ENCODE measurements around the gene MINK1. TPM values are rescaled to one million over a fixed set of nuclear protein-coding genes. Genes with fewer than 3 reads are reported as not detected.
A peak's percentile ranks its signal among the peaks of the same experiment; 100 is the strongest.
"Not testable (repeated sequence)": the region's sequence is repeated elsewhere in the genome, so short reads cannot be mapped to it uniquely, and the experiment has no call there.

MINK1 gene
- total and polyA plus RNA-seq, 8 donors, result 53.5 to 85.4 (median 68.8) TPM

GRCh38 chr17:4862720-4863119, 29.6 kb downstream of the MINK1 start:
- Histone ChIP-seq H3K4me1 (peaks cover 0 to 24% of the 10 kb centered on the region in 2 donors), H3K4me3 (no peak overlapping the region), H3K27ac (no peak overlapping the region), H3K36me3 (peaks cover 0 to 11% of the 10 kb centered on the region in 2 donors), H3K9me3 (no peaks in the 10 kb centered on the region), H3K27me3 (no peaks in the 10 kb centered on the region)
- DNase-seq (no peak), ATAC-seq (no peak)
- TF ChIP-seq CTCF (IDR thresholded peaks at IDR 0.05), result no peak
- intact Hi-C loops (cut with DNase I), result no loop called here

- DNase-seq, result no peak
- intact Hi-C loops (cut with DNase I), result no loop called here
- H3K4me3 ChIP-seq, result no peak overlapping the region
- H3K27ac ChIP-seq, result no peak overlapping the region
- ATAC-seq, result no peak
- H3K36me3 ChIP-seq, result peaks cover 0 to 11% of the 10 kb centered on the region in 2 donors
- no peak for TF ChIP-seq CTCF (IDR thresholded peaks at IDR 0.05)
- no peaks in the 10 kb centered on the region for H3K9me3 ChIP-seq
- H3K27me3 ChIP-seq, result no peaks in the 10 kb centered on the region
- H3K4me1 ChIP-seq, result peaks cover 0 to 18% of the 10 kb centered on the region in 2 donors
Observed at GRCh38 chr17:4863321-4863720, 30.2 kb downstream of the MINK1 start.

- H3K27ac ChIP-seq; intact Hi-C loops (cut with DNase I): not testable (repeated sequence)
Observed at GRCh38 chr17:4867535-4867934, 34.4 kb downstream of the MINK1 start.

GRCh38 chr17:4869058-4869998, 36.2 kb downstream of the MINK1 start:
- ATAC-seq; H3K27ac ChIP-seq; H3K27me3 ChIP-seq; intact Hi-C loops (cut with DNase I); H3K9me3 ChIP-seq; H3K4me3 ChIP-seq; H3K36me3 ChIP-seq: not testable (repeated sequence)
- peak in 1 of 4 donors; percentile 4 for DNase-seq
- H3K4me1 ChIP-seq, result peaks cover 0 to 32% of the 10 kb centered on the region in 2 donors

More at GRCh38 chr17:4867535-4867934, 34.4 kb downstream of the MINK1 start:
- peaks cover 0 to 27% of the 10 kb centered on the region in 2 donors for H3K4me1 ChIP-seq
- not testable (repeated sequence) for H3K4me3 ChIP-seq, H3K27me3 ChIP-seq, H3K36me3 ChIP-seq, ATAC-seq, H3K9me3 ChIP-seq
- peak in 1 of 4 donors; percentile 20 for DNase-seq

GRCh38 chr17:4870855-4871254, 37.7 kb downstream of the MINK1 start:
- ATAC-seq, result no peak
- intact Hi-C loops (cut with DNase I), result no loop called here

More at GRCh38 chr17:4870855-4871254, 37.7 kb downstream of the MINK1 start:
- H3K27ac ChIP-seq, result no peak overlapping the region
- H3K36me3 ChIP-seq, result no peaks in the 10 kb centered on the region
- no peaks in the 10 kb centered on the region for H3K9me3 ChIP-seq
- DNase-seq, result no peak
- TF ChIP-seq CTCF (IDR thresholded peaks at IDR 0.05), result no peak
- H3K4me1 ChIP-seq, result peaks cover 0 to 32% of the 10 kb centered on the region in 2 donors
- no peak overlapping the region for H3K4me3 ChIP-seq
- H3K27me3 ChIP-seq, result no peaks in the 10 kb centered on the region

Data from left lung (tissue), 10 donors.